ENCODE results near the gene IBTK. TPM values are rescaled to one million over a fixed set of nuclear protein-coding genes. Genes with fewer than 3 reads are reported as not detected.

IBTK gene
- polyA plus RNA-seq, 3 donors = 7.0 to 20.2 (median 13.1) TPM

- peaks cover 31% of the 10 kb centered on the region for H3K4me1 Mint-ChIP-seq
- H3K36me3 ChIP-seq (replicated peaks in 1 of 2; ENCODE audit: control insufficient read depth in 1 of 2, insufficient read depth in 2 of 2, low read length in 2 of 2) = peaks cover 10 to 35% of the 10 kb centered on the region in 2 donors
- H3K27me3 Mint-ChIP-seq (ENCODE audit: low read depth in 3 of 3) = peaks cover 0 to 2% (median 1%) of the 10 kb centered on the region in 3 donors
- no peak overlapping the region for H3K9ac ChIP-seq (ENCODE audit: insufficient read depth, low read length, poor library complexity, severe bottlenecking)
- H3K9me3 Mint-ChIP-seq = no peaks in the 10 kb centered on the region
- no peak overlapping the region for H3K27ac Mint-ChIP-seq
- no peak for DNase-seq
- H3K4me3 ChIP-seq (replicated peaks in 1 of 3; ENCODE audit: low read depth in 2 of 3, low read length in 3 of 3) = no peak overlapping the region
- peaks cover 16 to 24% of the 10 kb centered on the region in 2 donors for H3K4me1 ChIP-seq (ENCODE audit: control insufficient read depth in 1 of 2, insufficient read depth in 2 of 2, low read length in 2 of 2)
- H3K79me2 ChIP-seq (ENCODE audit: insufficient read depth, low read length) = peaks cover 87% of the 10 kb centered on the region
- H3K27ac ChIP-seq (ENCODE audit: low read depth in 1 of 2, low read length in 2 of 2) = peak overlapping the region in 1 of 2 donors; percentile 42
- H3K36me3 Mint-ChIP-seq = peaks cover 21 to 36% of the 10 kb centered on the region in 2 donors
- no peaks in the 10 kb centered on the region for H3K27me3 ChIP-seq (ENCODE audit: control insufficient read depth in 2 of 2, insufficient read depth in 2 of 2, low read length in 2 of 2)
- H3K4me2 ChIP-seq (replicated peaks; ENCODE audit: extremely low read depth, low read length, poor library complexity, severe bottlenecking) = no peak overlapping the region
- H3K9me3 ChIP-seq (replicated peaks in 1 of 2; ENCODE audit: control insufficient read depth in 1 of 2, insufficient read depth in 1 of 2, low read length in 2 of 2) = no peaks in the 10 kb centered on the region
- H3K4me3 Mint-ChIP-seq = no peak overlapping the region
- intact Hi-C loops (cut with micrococcal nuclease) = loop anchor here in 1 of 2 donors (10.0 kb wide), 1 partner anchor 951 kb away; the partner anchor contains the start of genes PGM3 and RWDD2A
- no peak overlapping the region for H2AFZ ChIP-seq (ENCODE audit: insufficient read depth, low read depth, low read length, poor library complexity, severe bottlenecking)
- H4K20me1 ChIP-seq (ENCODE audit: insufficient read depth, low read length) = peaks cover 9% of the 10 kb centered on the region
- no CpG with 5 or more reads among the region's 4 CpGs for WGBS (ENCODE audit: insufficient coverage)
- no peak for TF ChIP-seq CTCF (IDR thresholded peaks at IDR 0.05)
These were observed 3.7 kb downstream of the IBTK start for GRCh38 chr6:82243884-82244283.

- Histone ChIP-seq H3K9ac (ENCODE audit: insufficient read depth, low read length, poor library complexity, severe bottlenecking) (no peak overlapping the region), H3K79me2 (ENCODE audit: insufficient read depth, low read length) (peaks cover 95% of the 10 kb centered on the region), H3K27me3 (ENCODE audit: control insufficient read depth in 2 of 2, insufficient read depth in 2 of 2, low read length in 2 of 2) (no peaks in the 10 kb centered on the region), H3K9me3 (replicated peaks in 1 of 2; ENCODE audit: control insufficient read depth in 1 of 2, insufficient read depth in 1 of 2, low read length in 2 of 2) (no peaks in the 10 kb centered on the region), H4K20me1 (ENCODE audit: insufficient read depth, low read length) (peaks cover 22% of the 10 kb centered on the region), H3K27ac (ENCODE audit: low read depth in 1 of 2, low read length in 2 of 2) (no peak overlapping the region), H2AFZ (ENCODE audit: insufficient read depth, low read depth, low read length, poor library complexity, severe bottlenecking) (no peak overlapping the region), H3K36me3 (replicated peaks in 1 of 2; ENCODE audit: control insufficient read depth in 1 of 2, insufficient read depth in 2 of 2, low read length in 2 of 2) (peaks cover 23 to 59% of the 10 kb centered on the region in 2 donors), H3K4me2 (replicated peaks; ENCODE audit: extremely low read depth, low read length, poor library complexity, severe bottlenecking) (no peak overlapping the region), H3K4me3 (replicated peaks in 1 of 3; ENCODE audit: low read depth in 2 of 3, low read length in 3 of 3) (no peak overlapping the region), H3K4me1 (ENCODE audit: control insufficient read depth in 1 of 2, insufficient read depth in 2 of 2, low read length in 2 of 2) (no peaks in the 10 kb centered on the region)
- Mint-ChIP-seq H3K36me3 (peaks cover 29 to 55% of the 10 kb centered on the region in 2 donors), H3K4me1 (peaks cover 7% of the 10 kb centered on the region), H3K27ac (no peak overlapping the region), H3K4me3 (no peak overlapping the region), H3K9me3 (no peaks in the 10 kb centered on the region), H3K27me3 (ENCODE audit: low read depth in 3 of 3) (peaks cover 0 to 2% (median 0%) of the 10 kb centered on the region in 3 donors)
- WGBS (ENCODE audit: insufficient coverage) = no CpG with 5 or more reads among the region's 3 CpGs
- no peak for TF ChIP-seq CTCF (IDR thresholded peaks at IDR 0.05)
- DNase-seq = no peak
- intact Hi-C loops (cut with micrococcal nuclease) = loop anchor here in 1 of 2 donors (10.0 kb wide), 1 partner anchor 955 kb away; the partner anchor contains the start of genes PGM3 and RWDD2A
These were observed 7.4 kb downstream of the IBTK start for GRCh38 chr6:82240186-82240585.

Measured in CD14-positive monocyte (primary cell).